Testis (tissue), 3 donors: ENCODE measurements around the gene CLPSL2. TPM values are rescaled to one million over a fixed set of nuclear protein-coding genes. Genes with fewer than 3 reads are reported as not detected.

Source experiments
- polyA plus RNA-seq: library from polyadenylated mRNA; stranded (reverse); fragments of 350-450 nt; fragmentation: Illumina TruSeq; extraction: RNeasy Lipid Tissue Mini Kit (QIAGEN cat#74804); gene quantifications from one replicate; pipeline ENCODE4 v1.2.3, GENCODE V29; 2014; ENCODE audit warnings: low read depth, low replicate concordance; ENCODE audit not compliant: insufficient read depth
- total RNA-seq, 2 donors: library from RNA; depleted of rRNA; stranded (reverse); fragments of >200 nt; gene quantifications; one replicate each; pipeline ENCODE4 v1.2.3, GENCODE V29; 2016

Gene CLPSL2
- total and polyA plus RNA-seq, 3 donors from 2014 or later = not detected

Other genes with a start within 250 kb of the CLPSL2 start
- gene FKBP5, start 87.7 kb upstream of the CLPSL2 start, total RNA-seq = 100 to 1,000 TPM; 156 to 185 TPM
- 86.8 TPM for gene FKBP5, start 87.7 kb upstream of the CLPSL2 start, polyA plus RNA-seq
- gene ARMC12, start 39.6 kb upstream of the CLPSL2 start, total RNA-seq = 100 to 1,000 TPM in 1 of 2 donors, 10 to 100 TPM in 1; 46.8 to 104 TPM
- 84.9 TPM for gene ARMC12, start 39.6 kb upstream of the CLPSL2 start, polyA plus RNA-seq
- not detected for gene CLPSL1, start 4.4 kb downstream of the CLPSL2 start, total RNA-seq
- gene CLPSL1, start 4.4 kb downstream of the CLPSL2 start, polyA plus RNA-seq = not detected
- gene CLPS, start 20.7 kb downstream of the CLPSL2 start, total RNA-seq = 1 to 10 TPM in 1 of 2 donors, not detected in 1; 1.2 TPM
- gene CLPS, start 20.7 kb downstream of the CLPSL2 start, polyA plus RNA-seq = not detected
- gene LHFPL5, start 28.8 kb downstream of the CLPSL2 start, total RNA-seq = under 1 TPM; 0.24 to 0.50 TPM
- not detected for gene LHFPL5, start 28.8 kb downstream of the CLPSL2 start, polyA plus RNA-seq
- gene SRPK1, start 144.5 kb downstream of the CLPSL2 start, total RNA-seq = 10 to 100 TPM; 77.3 to 84.6 TPM
- gene SRPK1, start 144.5 kb downstream of the CLPSL2 start, polyA plus RNA-seq = 86.3 TPM
- 10 to 100 TPM; 52.0 to 66.9 TPM for gene SLC26A8, start 248.0 kb downstream of the CLPSL2 start, total RNA-seq
- 160 TPM for gene SLC26A8, start 248.0 kb downstream of the CLPSL2 start, polyA plus RNA-seq